WERI-Rb-1 (cell line): Measurements from ENCODE around the gene DTWD2.
"Not testable (repeated sequence)": the region's sequence is repeated elsewhere in the genome, so short reads cannot be mapped to it uniquely, and the experiment has no call there.

Experiments used
- DNase-seq: peaks from one replicate; pipeline ENCODE4 v3.0.0-alpha.2; 2020
- H3K27ac ChIP-seq: fragments of 250-450 bp; sonication (Bioruptor Pico); 2 replicates; pipeline ENCODE4 v1.5.1; 2020; ENCODE audit warnings: mild to moderate bottlenecking, moderate library complexity
- H3K27me3 ChIP-seq: fragments of 250-450 bp; sonication (Bioruptor Pico); 2 replicates; pipeline ENCODE4 v1.5.1; 2021; ENCODE audit warnings: mild to moderate bottlenecking, low read depth, moderate library complexity; ENCODE audit not compliant: insufficient read depth, severe bottlenecking
- H3K36me3 ChIP-seq: fragments of 250-450 bp; sonication (Bioruptor Pico); 2 replicates; pipeline ENCODE4 v1.5.1; 2020; ENCODE audit warnings: mild to moderate bottlenecking, moderate library complexity
- H3K4me3 ChIP-seq: 2 replicates; pipeline ENCODE4 v1.5.1; 2011; ENCODE audit warnings: low read depth, mild to moderate bottlenecking, control low read depth, low read length
- H3K9me3 ChIP-seq: fragments of 250-450 bp; sonication (Bioruptor Pico); 2 replicates; pipeline ENCODE4 v1.5.1; 2021; ENCODE audit warnings: mild to moderate bottlenecking, moderate library complexity; ENCODE audit not compliant: severe bottlenecking
- CTCF ChIP-seq: IDR thresholded peaks from 2 replicates; pipeline ENCODE4 v1.5.1; 2011; ENCODE audit warnings: low read depth, mild to moderate bottlenecking, control low read depth, inconsistent platforms, low read length

Gene DTWD2

DNA sequence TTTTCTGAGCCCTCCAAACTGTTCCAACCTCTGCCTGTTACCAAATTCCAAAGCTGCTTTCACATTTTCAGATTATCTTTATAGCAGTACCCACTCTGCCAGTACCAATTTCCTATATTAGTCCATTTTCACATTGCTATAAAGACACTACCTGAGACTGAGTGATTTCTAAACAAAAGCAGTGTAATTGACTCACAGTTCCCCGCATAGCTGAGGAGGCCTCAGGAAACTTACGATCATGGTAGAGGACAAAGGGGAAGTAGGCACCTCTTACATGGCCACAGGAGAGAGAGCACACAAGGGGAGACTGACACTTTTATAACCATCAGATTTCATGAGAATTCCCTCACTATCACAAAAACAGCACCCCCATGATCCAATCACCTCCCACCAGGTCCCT lies 105.0 kb downstream of the DTWD2 start:
- TF ChIP-seq CTCF: no peak
- no peak for DNase-seq

DNA sequence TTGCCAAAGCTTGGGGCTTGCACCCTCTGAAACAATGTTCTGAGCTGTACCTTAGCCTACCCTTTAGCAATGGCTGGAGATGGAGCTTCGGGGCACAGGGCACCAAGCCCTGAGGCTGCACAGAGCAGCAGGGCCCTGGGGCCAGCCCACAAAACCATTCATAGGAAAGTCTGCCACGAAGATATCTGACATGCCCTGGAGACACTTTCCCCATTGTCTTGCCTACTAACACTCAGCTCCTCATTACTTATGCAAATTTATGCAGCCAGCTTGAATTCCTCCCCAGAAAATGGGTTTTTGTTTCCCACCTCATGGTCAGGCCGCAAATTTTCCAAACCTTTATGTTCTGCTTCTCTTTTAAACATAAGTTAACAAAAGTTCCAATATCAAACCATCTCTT lies 105.7 kb downstream of the DTWD2 start:
- DNase-seq: no peak
- Histone ChIP-seq H3K36me3 (no peaks in the 10 kb centered on the region), H3K4me3 (no peak overlapping the region), H3K9me3 (no peaks in the 10 kb centered on the region), H3K27me3 (no peaks in the 10 kb centered on the region), H3K27ac (no peak overlapping the region)
- no peak for TF ChIP-seq CTCF

More for the DNA sequence above, 105.0 kb downstream of the DTWD2 start:
- Histone ChIP-seq H3K27me3 (no peaks in the 10 kb centered on the region), H3K36me3 (no peaks in the 10 kb centered on the region), H3K27ac (no peak overlapping the region), H3K9me3 (no peaks in the 10 kb centered on the region), H3K4me3 (no peak overlapping the region)

DNA sequence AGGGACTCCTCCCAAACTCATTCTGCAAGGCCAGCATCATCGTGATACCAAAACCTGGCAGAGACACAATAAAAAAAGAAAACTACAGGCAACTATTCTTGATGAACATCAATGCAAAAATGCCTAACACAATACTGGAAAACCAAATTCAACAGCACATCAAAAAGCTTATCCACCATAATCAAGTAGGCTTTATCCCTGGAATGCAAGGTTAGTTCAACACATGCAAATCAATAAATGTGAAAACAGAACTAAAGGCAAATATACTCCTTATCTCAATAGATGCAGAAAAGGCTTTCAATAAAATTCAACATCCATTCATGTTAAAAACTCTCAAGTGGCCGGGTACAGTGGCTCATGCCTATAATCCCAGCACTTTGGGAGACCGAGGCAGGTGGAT lies 111.5 kb downstream of the DTWD2 start:
- not testable (repeated sequence) for DNase-seq, H3K4me3 ChIP-seq, H3K9me3 ChIP-seq, H3K36me3 ChIP-seq, H3K27ac ChIP-seq, H3K27me3 ChIP-seq

DNA sequence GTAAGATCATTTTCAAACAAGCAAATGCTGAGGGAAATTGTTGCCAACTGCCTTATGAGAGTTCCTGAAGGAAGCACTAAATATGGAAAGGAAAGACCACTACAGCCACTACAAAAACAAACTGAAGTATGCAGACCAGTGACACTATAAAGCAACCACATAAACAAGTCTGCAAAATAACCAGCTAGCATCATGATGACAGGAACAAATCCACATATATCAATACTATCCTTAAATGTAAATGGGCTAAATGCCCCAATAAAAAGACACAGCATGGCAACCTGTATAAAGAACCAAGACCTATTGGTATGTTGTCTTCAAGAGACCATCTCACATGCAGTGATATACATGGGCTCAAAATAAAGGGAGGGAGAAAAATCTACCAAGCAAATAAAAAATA lies 113.2 kb downstream of the DTWD2 start:
- Histone ChIP-seq H3K27me3 (no peaks in the 10 kb centered on the region), H3K4me3 (no peak overlapping the region), H3K9me3 (no peaks in the 10 kb centered on the region), H3K27ac (no peak overlapping the region), H3K36me3 (no peaks in the 10 kb centered on the region)
- no peak for DNase-seq
- TF ChIP-seq CTCF: no peak

GRCh38 chr5:118873417-118873816 lies 114.9 kb downstream of the DTWD2 start:
- H3K9me3 ChIP-seq: no peaks in the 10 kb centered on the region

GRCh38 chr5:118863345-118863744 lies 125.0 kb downstream of the DTWD2 start:
- no peaks in the 10 kb centered on the region for H3K9me3 ChIP-seq
- no peak overlapping the region for H3K4me3 ChIP-seq
- no peak overlapping the region for H3K27ac ChIP-seq
- no peak for DNase-seq
- no peaks in the 10 kb centered on the region for H3K36me3 ChIP-seq
- H3K27me3 ChIP-seq: no peaks in the 10 kb centered on the region
- no peak for TF ChIP-seq CTCF

More at GRCh38 chr5:118873417-118873816, 114.9 kb downstream of the DTWD2 start:
- Histone ChIP-seq H3K27me3 (no peaks in the 10 kb centered on the region), H3K27ac (no peak overlapping the region), H3K4me3 (no peak overlapping the region), H3K36me3 (no peaks in the 10 kb centered on the region)
- TF ChIP-seq CTCF: no peak
- DNase-seq: no peak
